Naive thymus-derived CD8-positive, alpha-beta T cell (primary cell): Measurements from ENCODE around the gene MRRF. TPM values are rescaled to one million over a fixed set of nuclear protein-coding genes. Genes with fewer than 3 reads are reported as not detected.
A peak's percentile ranks its signal among the peaks of the same experiment; 100 is the strongest.

Experiments
- ATAC-seq, 2 donors: fragments of 150-1000 bp; cut with Tn5 transposase in 1 of 2; sonication (Bioruptor Pico), chemical (Tn5 transposase) in 1 of 2; 1 replicate in 1 of 2; 2 replicates in 1 of 2; pipeline ENCODE4 v1.10.0; 2021; ENCODE audit warnings: mild to moderate bottlenecking in 2 of 2, moderate library complexity in 2 of 2
- POLR2A ChIA-PET: fragments of 350-600 bp; sonication (Branson Sonifier 250); formaldehyde crosslinking; loops from one replicate; lab custom pipeline; 2021; ENCODE audit warnings: antibody characterized with exemption; lab: Charles Lee
- DNase-seq, 10 donors: peaks; one replicate each; pipeline versions ENCODE4 v3.0.0 to v3.0.0-alpha.2; 2020 to 2022
- H3K27ac Mint-ChIP-seq, 10 donors: one replicate each; pipeline ENCODE4 v1.8.0; 2020 to 2022; ENCODE audit warnings: mild to moderate bottlenecking in 10 of 10, mixed read lengths in 10 of 10, moderate library complexity in 4 of 10, inconsistent platforms in 1 of 10
- H3K27me3 Mint-ChIP-seq, 5 donors: one replicate each; pipeline ENCODE4 v1.8.0; 2021 to 2022; ENCODE audit warnings: mixed read lengths in 5 of 5
- H3K36me3 Mint-ChIP-seq, 3 donors: one replicate each; pipeline ENCODE4 v1.8.0; 2020 to 2022; ENCODE audit warnings: mixed read lengths in 3 of 3, mild to moderate bottlenecking in 2 of 3, inconsistent platforms in 1 of 3
- H3K4me1 Mint-ChIP-seq, 4 donors: one replicate each; pipeline ENCODE4 v1.8.0; 2021 to 2022; ENCODE audit warnings: mixed read lengths in 4 of 4
- H3K4me3 Mint-ChIP-seq, 10 donors: one replicate each; pipeline ENCODE4 v1.8.0; 2020 to 2022; ENCODE audit warnings: mild to moderate bottlenecking in 10 of 10, mixed read lengths in 10 of 10, moderate library complexity in 6 of 10, inconsistent platforms in 1 of 10
- H3K9me3 Mint-ChIP-seq, 9 donors: one replicate each; pipeline ENCODE4 v1.8.0; 2020 to 2022; ENCODE audit warnings: mixed read lengths in 9 of 9, mild to moderate bottlenecking in 3 of 9, inconsistent platforms in 1 of 9, moderate library complexity in 1 of 9
- polyA plus RNA-seq, 3 donors: library from polyadenylated mRNA; unstranded; fragments of 300-500 nt; fragmentation: Illumina TruSeq; gene quantifications; one replicate each; pipeline ENCODE4 v1.2.3, GENCODE V29; 2021
- total RNA-seq, 8 experiments: library from RNA in 2 of 8; stranded (reverse) in 2 of 8; gene quantifications; one replicate each; pipeline ENCODE4 v1.2.3 and lab custom pipeline; 2021 to 2026

MRRF gene
- total and polyA plus RNA-seq, 5 experiments from 2014 or later = 17.0 to 40.9 (median 25.4) TPM

DNA sequence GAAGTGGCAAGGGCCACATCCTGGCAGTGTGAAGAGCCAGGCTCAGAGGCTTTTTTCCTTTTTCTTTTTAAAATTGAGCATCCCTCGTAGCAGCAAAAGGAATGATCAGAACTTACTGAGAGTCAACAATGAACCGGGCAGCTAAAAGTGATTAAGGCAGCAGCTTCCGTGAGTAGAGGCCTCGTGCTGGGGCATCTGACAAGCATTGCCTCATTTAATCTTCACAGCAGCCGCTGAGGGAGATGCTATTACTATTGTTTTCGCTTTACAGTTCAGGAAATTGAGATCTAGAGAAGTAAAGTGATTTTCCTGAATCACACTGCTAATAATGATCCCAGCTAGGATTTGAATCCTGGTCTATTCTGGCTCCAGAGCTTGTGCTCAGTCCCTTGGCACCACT lies 75.5 kb downstream of the MRRF start:
- H3K36me3 Mint-ChIP-seq = no peaks in the 10 kb centered on the region
- ATAC-seq = no peak
- H3K4me1 Mint-ChIP-seq = no peaks in the 10 kb centered on the region
- no peaks in the 10 kb centered on the region for H3K9me3 Mint-ChIP-seq
- H3K27me3 Mint-ChIP-seq = peaks cover 3 to 8% (median 6%) of the 10 kb centered on the region in 5 donors
- POLR2A ChIA-PET = no interaction called here
- no peak overlapping the region for H3K27ac Mint-ChIP-seq
- no peak for DNase-seq
- no peak overlapping the region for H3K4me3 Mint-ChIP-seq

- no peak for ATAC-seq
- Mint-ChIP-seq H3K4me1 (peaks cover 3 to 6% (median 5%) of the 10 kb centered on the region in 4 donors), H3K27ac (peak overlapping the region in 2 of 10 donors; percentile 9 to 54), H3K4me3 (no peak overlapping the region), H3K27me3 (peaks cover 4 to 17% (median 6%) of the 10 kb centered on the region in 5 donors), H3K36me3 (no peaks in the 10 kb centered on the region), H3K9me3 (no peaks in the 10 kb centered on the region)
- no peak for DNase-seq
- POLR2A ChIA-PET = no interaction called here
Measured at GRCh38 chr9:122342323-122343050, 77.8 kb downstream of the MRRF start.

- Mint-ChIP-seq H3K27me3 (peaks cover 0 to 21% (median 10%) of the 10 kb centered on the region in 5 donors), H3K4me1 (peaks cover 19 to 31% (median 30%) of the 10 kb centered on the region in 4 donors), H3K9me3 (no peaks in the 10 kb centered on the region), H3K4me3 (peak overlapping the region; percentile 76 to 89 (median 84)), H3K36me3 (no peaks in the 10 kb centered on the region), H3K27ac (peak overlapping the region in 9 of 10 donors; percentile 42 to 91 (median 76))
- peak in 4 of 10 donors; percentile 2 to 22 (median 18) for DNase-seq
- ATAC-seq = peak; percentile 42 to 64
- POLR2A ChIA-PET = interaction anchor here (0.9 to 3.1 kb wide), 4 partner anchors 188 to 253 kb away, joined by 3 to 22 read pairs (median 4); partner anchors contain the start of genes NDUFA8 and TTLL11
Measured at GRCh38 chr9:122346478-122347347, 82.0 kb downstream of the MRRF start.

DNA sequence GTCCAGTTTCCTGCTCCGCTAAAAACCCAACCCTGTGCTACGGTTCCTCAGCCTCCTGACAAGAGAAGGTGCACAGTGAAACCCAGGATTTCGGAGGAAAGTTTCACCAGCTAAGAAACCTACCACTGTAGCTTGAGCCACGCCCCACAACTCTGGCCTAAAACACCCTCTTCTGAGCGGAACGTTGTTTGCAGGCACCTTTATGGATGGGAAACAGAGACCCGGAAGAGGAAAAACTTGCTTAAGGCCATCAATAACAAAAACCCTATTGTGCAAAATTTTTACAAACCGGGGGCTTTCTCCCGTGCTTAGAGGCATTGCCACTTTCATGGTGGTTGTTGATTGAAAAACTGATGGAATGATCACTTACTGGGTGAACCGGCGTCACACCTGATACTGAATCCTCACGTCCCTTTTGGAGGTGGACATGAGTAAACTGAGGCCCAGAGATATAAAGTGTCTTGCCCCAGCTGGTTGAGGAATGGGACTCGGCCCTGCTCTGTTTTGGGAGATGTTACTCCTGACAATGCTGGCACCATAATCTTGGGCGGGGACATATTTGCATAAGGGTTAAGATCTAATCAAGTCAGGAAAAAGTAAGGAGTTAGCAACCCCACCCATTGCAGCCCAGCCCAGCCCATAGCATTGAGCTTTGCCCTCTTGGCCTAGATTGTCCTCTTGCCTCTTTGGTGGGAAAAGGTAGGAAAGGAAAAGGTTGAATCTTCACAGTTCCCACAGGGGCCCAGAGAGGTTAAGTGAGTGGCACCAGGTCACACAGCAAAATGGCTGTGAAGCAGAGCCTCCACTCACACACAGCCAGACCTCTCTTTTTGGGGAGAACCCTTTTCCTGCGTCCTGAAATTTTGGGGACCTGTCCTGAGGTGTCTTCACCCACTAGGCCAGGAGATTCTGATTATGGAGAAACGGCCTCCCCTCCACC lies 82.9 kb downstream of the MRRF start:
- Mint-ChIP-seq H3K4me3 (peak overlapping the region; percentile 76 to 89 (median 84)), H3K9me3 (peaks cover 0 to under 1% (median 0%) of the 10 kb centered on the region in 9 donors), H3K36me3 (no peaks in the 10 kb centered on the region), H3K27ac (peak overlapping the region; percentile 39 to 91 (median 79)), H3K27me3 (peaks cover 0 to 21% (median 10%) of the 10 kb centered on the region in 5 donors), H3K4me1 (peaks cover 19 to 31% (median 30%) of the 10 kb centered on the region in 4 donors)
- DNase-seq (peak in 1 of 10 donors; percentile 16), ATAC-seq (peak in 1 of 2 donors; percentile 46)
- POLR2A ChIA-PET = interaction anchor here (0.9 to 3.1 kb wide), 5 partner anchors 42 to 254 kb away, joined by 3 to 22 read pairs (median 3); partner anchors contain the start of genes NDUFA8 and TTLL11

DNA sequence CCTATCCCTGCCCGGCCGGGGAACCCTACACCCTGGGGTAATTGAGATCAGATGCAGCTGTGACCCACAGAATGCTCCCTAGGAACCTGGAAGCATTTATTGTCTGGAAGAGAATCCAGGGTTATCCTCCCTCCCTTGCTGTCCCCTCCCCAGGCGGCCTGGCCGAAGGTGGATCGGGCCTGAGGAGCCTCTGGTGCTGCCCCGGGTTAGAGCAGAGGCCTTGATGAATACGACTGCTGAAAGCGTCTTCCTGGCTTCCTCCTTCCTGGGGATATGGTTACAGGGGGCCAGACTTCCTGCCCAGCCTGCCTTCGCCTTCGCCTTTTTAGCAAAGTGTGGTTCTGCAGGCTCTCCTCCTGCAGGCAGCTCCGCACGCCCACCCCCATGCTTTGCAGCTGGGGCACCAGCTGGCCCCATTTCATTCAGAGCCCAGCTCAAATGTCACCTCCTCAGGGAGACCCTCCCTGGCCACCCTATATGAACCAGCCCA lies 83.7 kb downstream of the MRRF start:
- Mint-ChIP-seq H3K36me3 (no peaks in the 10 kb centered on the region), H3K27ac (peak overlapping the region; percentile 1 to 91 (median 76)), H3K4me1 (peaks cover 19 to 31% (median 30%) of the 10 kb centered on the region in 4 donors), H3K27me3 (peaks cover 0 to 21% (median 10%) of the 10 kb centered on the region in 5 donors), H3K4me3 (peak overlapping the region; percentile 3 to 89 (median 70)), H3K9me3 (peaks cover 0 to 3% (median 0%) of the 10 kb centered on the region in 9 donors)
- POLR2A ChIA-PET = interaction anchor here (1.2 to 3.1 kb wide), 3 partner anchors 43 to 249 kb away, joined by 3 to 22 read pairs (median 3); no protein-coding TSS in a partner anchor
- DNase-seq = peak in 1 of 10 donors; percentile 14
- peak in 1 of 2 donors; percentile 19 for ATAC-seq

DNA sequence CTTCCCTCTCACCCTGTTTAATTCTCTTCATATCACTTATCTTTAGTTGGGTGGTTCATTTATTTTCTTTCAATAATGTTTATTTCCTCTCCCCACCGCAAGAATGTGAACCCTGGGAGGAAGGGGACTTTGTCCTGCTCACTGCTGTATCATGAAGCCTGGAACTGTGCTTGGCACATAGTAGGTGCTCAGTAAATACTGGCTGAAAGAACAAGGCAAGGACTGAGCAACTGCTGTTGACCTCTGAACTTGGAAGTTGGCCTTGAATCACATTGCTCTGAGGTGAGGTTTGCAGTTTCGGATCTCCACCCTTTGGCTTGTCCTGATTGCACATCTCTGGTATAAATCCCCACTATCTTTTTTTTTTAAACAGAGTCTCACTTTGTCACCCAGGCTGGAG lies 84.1 kb downstream of the MRRF start:
- DNase-seq (no peak), ATAC-seq (no peak)
- Mint-ChIP-seq H3K27me3 (peaks cover 0 to 19% (median 10%) of the 10 kb centered on the region in 5 donors), H3K9me3 (peaks cover 0 to 6% (median 2%) of the 10 kb centered on the region in 9 donors), H3K36me3 (peaks cover 0 to 2% (median 0%) of the 10 kb centered on the region in 3 donors), H3K4me3 (peak overlapping the region in 9 of 10 donors; percentile 5 to 89 (median 63)), H3K27ac (peak overlapping the region; percentile 1 to 91 (median 74)), H3K4me1 (peaks cover 19 to 31% (median 30%) of the 10 kb centered on the region in 4 donors)
- POLR2A ChIA-PET = interaction anchor here (1.2 to 3.1 kb wide), 3 partner anchors 43 to 250 kb away, joined by 3 to 22 read pairs (median 6); no protein-coding TSS in a partner anchor

GRCh38 chr9:122349201-122349600 lies 84.5 kb downstream of the MRRF start:
- Mint-ChIP-seq H3K9me3 (peaks cover 0 to 6% (median 3%) of the 10 kb centered on the region in 9 donors), H3K36me3 (peaks cover 0 to 2% (median 0%) of the 10 kb centered on the region in 3 donors), H3K27ac (peak overlapping the region in 8 of 10 donors; percentile 21 to 91 (median 62)), H3K27me3 (peaks cover 0 to 18% (median 10%) of the 10 kb centered on the region in 5 donors), H3K4me3 (peak overlapping the region in 4 of 10 donors; percentile 5 to 89 (median 70)), H3K4me1 (peaks cover 19 to 31% (median 30%) of the 10 kb centered on the region in 4 donors)
- POLR2A ChIA-PET = interaction anchor here (2.0 to 2.3 kb wide), 2 partner anchors 222 to 250 kb away, joined by 6 to 21 read pairs; no protein-coding TSS in a partner anchor
- DNase-seq = no peak
- ATAC-seq = no peak

DNA sequence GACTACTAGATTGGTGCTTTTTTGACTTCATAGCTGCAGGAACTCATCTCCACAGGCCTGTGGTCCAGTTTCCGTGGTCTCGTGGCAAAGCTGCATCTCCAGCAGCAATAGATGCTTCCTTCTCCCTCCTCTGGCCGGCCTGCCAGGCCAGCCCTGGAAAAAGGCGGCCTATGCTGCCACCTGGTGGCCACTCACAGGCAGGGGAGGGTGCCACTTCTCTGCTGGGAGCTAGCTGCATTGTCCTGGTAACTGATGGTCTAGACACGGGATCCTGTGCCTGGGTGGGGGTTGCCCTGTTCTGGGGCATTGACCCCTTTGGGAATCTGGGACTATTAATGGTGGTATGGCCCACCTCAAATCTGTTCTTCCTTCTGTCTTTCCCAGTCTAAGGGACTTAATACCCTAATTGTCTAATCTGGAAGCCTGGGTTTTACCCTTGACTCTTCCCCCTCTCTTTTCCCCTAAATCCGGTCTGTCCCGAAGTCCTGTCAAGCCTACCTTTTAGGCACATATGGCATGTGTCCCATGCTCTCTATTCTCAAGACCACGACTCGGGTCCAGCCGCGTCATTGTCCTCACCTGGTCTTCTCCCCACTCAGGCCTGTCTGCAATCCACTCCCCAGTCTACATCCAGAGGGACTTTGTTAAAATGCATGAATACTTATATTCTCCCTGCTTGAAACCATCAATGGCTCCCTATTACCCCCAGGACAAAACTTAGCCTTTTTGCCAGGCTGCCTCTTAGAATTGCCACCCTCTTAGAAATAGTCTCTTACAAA lies 86.1 kb downstream of the MRRF start:
- Mint-ChIP-seq H3K27ac (peak overlapping the region in 3 of 10 donors; percentile 44 to 75 (median 66)), H3K4me3 (peak overlapping the region in 1 of 10 donors; percentile 47), H3K9me3 (peaks cover 0 to 6% (median 3%) of the 10 kb centered on the region in 9 donors), H3K36me3 (peaks cover 0 to 2% (median 0%) of the 10 kb centered on the region in 3 donors), H3K27me3 (peaks cover 0 to 22% (median 7%) of the 10 kb centered on the region in 5 donors), H3K4me1 (peaks cover 22 to 31% (median 30%) of the 10 kb centered on the region in 4 donors)
- peak; percentile 76 to 78 for ATAC-seq
- POLR2A ChIA-PET = interaction anchor here (0.7 to 2.3 kb wide), 5 partner anchors 86 to 252 kb away, joined by 3 to 21 read pairs (median 6); partner anchors contain the start of genes MRRF and RBM18
- peak; percentile 62 to 86 (median 74) for DNase-seq

GRCh38 chr9:122354536-122355199 lies 90.0 kb downstream of the MRRF start:
- H3K27ac Mint-ChIP-seq = no peak overlapping the region
- H3K9me3 Mint-ChIP-seq = peaks cover 2 to 19% (median 11%) of the 10 kb centered on the region in 9 donors
- DNase-seq = no peak
- H3K36me3 Mint-ChIP-seq = peaks cover 2 to 8% (median 2%) of the 10 kb centered on the region in 3 donors
- ATAC-seq = no peak
- no peak overlapping the region for H3K4me3 Mint-ChIP-seq
- POLR2A ChIA-PET = no interaction called here
- H3K4me1 Mint-ChIP-seq = peaks cover 5 to 12% (median 9%) of the 10 kb centered on the region in 4 donors
- H3K27me3 Mint-ChIP-seq = peaks cover 0 to 38% (median 2%) of the 10 kb centered on the region in 5 donors
